NCI-H2196 (cell line): ENCODE data around the gene YWHAE.
"Not testable (repeated sequence)": the region's sequence is repeated elsewhere in the genome, so short reads cannot be mapped to it uniquely, and the experiment has no call there.

Experiments
- DNase-seq: peaks from one replicate; lab custom pipeline; 2025; ENCODE audit not compliant: unreplicated experiment; lab: John Stamatoyannopoulos, UW

YWHAE gene

GRCh38 chr17:1413281-1413791, 13.3 kb upstream of the YWHAE start:
- DNase-seq: peak; percentile 67

GRCh38 chr17:1412185-1413110, 12.4 kb upstream of the YWHAE start:
- no peak for DNase-seq

GRCh38 chr17:1402262-1402586, 2.2 kb upstream of the YWHAE start:
- DNase-seq: no peak

- no peak for DNase-seq
Observed at GRCh38 chr17:1398931-1399678, 917 bp downstream of the YWHAE start.

- no peak for DNase-seq
Observed at GRCh38 chr17:1398028-1398427, 2.0 kb downstream of the YWHAE start.

- DNase-seq: not testable (repeated sequence)
Observed at GRCh38 chr17:1395876-1396665, 4.0 kb downstream of the YWHAE start.

- no peak for DNase-seq
Observed at GRCh38 chr17:1391577-1391976, 8.4 kb downstream of the YWHAE start.

- no peak for DNase-seq
Observed at GRCh38 chr17:1390432-1391367, 9.3 kb downstream of the YWHAE start.

- not testable (repeated sequence) for DNase-seq
Observed at GRCh38 chr17:1387490-1388227, 12.4 kb downstream of the YWHAE start.

- not testable (repeated sequence) for DNase-seq
Observed at GRCh38 chr17:1386675-1387190, 13.3 kb downstream of the YWHAE start.

GRCh38 chr17:1386265-1386664, 13.8 kb downstream of the YWHAE start:
- no peak for DNase-seq

- DNase-seq: no peak
Observed at GRCh38 chr17:1385861-1386260, 14.2 kb downstream of the YWHAE start.

GRCh38 chr17:1384905-1385435, 15.1 kb downstream of the YWHAE start:
- DNase-seq: no peak

- DNase-seq: no peak
Observed at GRCh38 chr17:1379930-1380313, 20.1 kb downstream of the YWHAE start.

- DNase-seq: no peak
Observed at GRCh38 chr17:1379208-1379929, 20.7 kb downstream of the YWHAE start.

GRCh38 chr17:1378476-1378860, 21.6 kb downstream of the YWHAE start:
- not testable (repeated sequence) for DNase-seq

- no peak for DNase-seq
Observed at GRCh38 chr17:1377334-1377733, 22.7 kb downstream of the YWHAE start.

GRCh38 chr17:1376061-1376460, 24.0 kb downstream of the YWHAE start:
- DNase-seq: no peak
